Subcutaneous adipose tissue (tissue), 4 donors: ENCODE results near the gene CAMTA2. TPM values are rescaled to one million over a fixed set of nuclear protein-coding genes. Genes with fewer than 3 reads are reported as not detected.

ENCODE experiments used
- CTCF ChIP-seq: fragments of 450-650 bp; IDR thresholded peaks from one replicate; pipeline ENCODE4 v1.5.1; 2016; ENCODE audit warnings: low read depth, mild to moderate bottlenecking, control low read depth, antibody characterized with exemption, moderate library complexity
- small RNA-seq: library from RNA; depleted of rRNA; stranded (forward); fragments of <200 nt; gene quantifications from one replicate; pipeline ENCODE3, GENCODE V24; 2016
- total RNA-seq, 4 donors: library from RNA; depleted of rRNA; stranded (reverse); fragments of >200 nt; gene quantifications; one replicate each; pipeline ENCODE4 v1.1.0, GENCODE V29; 2016

The CAMTA2 gene
- total RNA-seq, 4 donors from 2014 or later, result 11.4 to 21.9 (median 17.5) TPM

DNA sequence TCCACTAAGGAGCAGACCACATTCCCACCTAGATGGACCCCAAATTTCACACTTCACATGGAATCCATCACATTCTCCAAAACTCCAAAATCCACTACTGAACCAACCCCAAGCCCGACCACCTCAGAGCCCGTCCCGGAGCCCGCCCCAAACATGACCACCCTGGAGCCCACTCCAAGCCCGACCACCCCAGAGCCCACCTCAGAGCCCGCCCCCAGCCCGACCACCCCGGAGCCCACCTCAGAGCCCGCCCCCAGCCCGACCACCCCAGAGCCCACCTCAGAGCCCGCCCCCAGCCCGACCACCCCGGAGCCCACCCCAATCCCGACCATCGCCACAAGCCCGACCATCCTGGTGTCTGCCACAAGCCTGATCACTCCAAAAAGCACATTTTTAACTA, 53.8 kb downstream of the CAMTA2 start:
- no peak for TF ChIP-seq CTCF

DNA sequence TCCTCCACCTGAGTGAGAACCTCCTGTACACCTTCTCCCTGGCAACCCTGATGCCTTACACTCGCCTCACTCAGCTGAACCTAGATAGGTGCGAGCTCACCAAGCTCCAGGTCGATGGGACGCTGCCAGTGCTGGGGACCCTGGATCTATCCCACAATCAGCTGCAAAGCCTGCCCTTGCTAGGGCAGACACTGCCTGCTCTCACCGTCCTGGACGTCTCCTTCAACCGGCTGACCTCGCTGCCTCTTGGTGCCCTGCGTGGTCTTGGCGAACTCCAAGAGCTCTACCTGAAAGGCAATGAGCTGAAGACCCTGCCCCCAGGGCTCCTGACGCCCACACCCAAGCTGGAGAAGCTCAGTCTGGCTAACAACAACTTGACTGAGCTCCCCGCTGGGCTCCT, 54.7 kb downstream of the CAMTA2 start:
- no peak for TF ChIP-seq CTCF

- TF ChIP-seq CTCF, result no peak
Measured at GRCh38 chr17:4931963-4932362, 55.5 kb downstream of the CAMTA2 start, which contains the start of gene GP1BA. GP1BA (plus strand) TSS chr17:4932277; CDS start chr17:4932605, 328 bp downstream.

DNA sequence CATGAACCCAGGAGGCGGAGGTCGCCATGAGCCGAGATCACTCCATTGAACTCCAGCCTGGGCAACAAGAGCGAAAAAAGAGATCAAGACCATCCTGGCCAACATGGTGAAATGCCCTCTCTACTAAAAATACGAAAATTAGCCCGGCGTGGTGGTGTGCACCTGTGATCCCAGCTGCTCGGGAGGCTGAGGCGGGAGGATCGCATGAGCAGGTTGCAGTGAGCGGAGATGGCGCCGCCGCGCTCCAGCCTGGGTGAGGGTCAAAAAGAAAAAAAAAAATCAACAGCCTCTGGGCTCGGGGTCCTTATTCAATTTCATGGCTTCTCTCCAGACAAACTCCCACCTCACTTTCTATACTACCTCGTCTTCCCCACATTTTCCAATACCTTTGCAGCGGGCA, 58.6 kb downstream of the CAMTA2 start:
- TF ChIP-seq CTCF, result no peak

- TF ChIP-seq CTCF, result no peak
Measured at GRCh38 chr17:4921320-4921719, 66.2 kb downstream of the CAMTA2 start.

- no peak for TF ChIP-seq CTCF
Measured at GRCh38 chr17:4920351-4921048, 67.0 kb downstream of the CAMTA2 start.

GRCh38 chr17:4919511-4920047, 67.9 kb downstream of the CAMTA2 start:
- no peak for TF ChIP-seq CTCF

Small RNAs within 50 kb of the gene (small RNA-seq; reads per million reads assigned to genes)
- gene MIR6864 (not detected), gene MIR6865 (not detected)

Other genes starting within 250 kb of the CAMTA2 start
- gene ZMYND15, start 247.8 kb downstream of the CAMTA2 start, total RNA-seq, result 1 to 10 TPM in 2 of 4 donors, under 1 TPM in 2; 0.65 to 4.6 (median 1.0) TPM
- gene CXCL16, start 247.7 kb downstream of the CAMTA2 start, total RNA-seq, result 100 to 1,000 TPM in 1 of 4 donors, 10 to 100 TPM in 1, 1 to 10 TPM in 2; 9.0 to 108 (median 12.9) TPM
- gene TM4SF5, start 215.8 kb downstream of the CAMTA2 start, total RNA-seq, result not detected
- 10 to 100 TPM in 1 of 4 donors, 1 to 10 TPM in 2, not detected in 1; 4.6 to 54.9 (median 5.7) TPM for gene VMO1, start 201.3 kb downstream of the CAMTA2 start, total RNA-seq
- not detected for gene GLTPD2, start 198.7 kb downstream of the CAMTA2 start, total RNA-seq
- gene PSMB6, start 191.5 kb downstream of the CAMTA2 start, total RNA-seq, result 100 to 1,000 TPM; 114 to 187 (median 124) TPM
- gene PLD2, start 180.5 kb downstream of the CAMTA2 start, total RNA-seq, result 10 to 100 TPM; 12.6 to 25.0 (median 18.1) TPM
- 10 to 100 TPM; 12.9 to 61.0 (median 28.2) TPM for gene MINK1, start 154.3 kb downstream of the CAMTA2 start, total RNA-seq
- gene C17orf107, start 88.1 kb downstream of the CAMTA2 start, total RNA-seq, result 1 to 10 TPM in 2 of 4 donors, under 1 TPM in 2; 0.38 to 2.2 (median 0.87) TPM
- under 1 TPM; 0.34 to 0.94 (median 0.46) TPM for gene CHRNE, start 84.6 kb downstream of the CAMTA2 start, total RNA-seq
- not detected for gene GP1BA, start 55.4 kb downstream of the CAMTA2 start, total RNA-seq
- 10 to 100 TPM; 25.3 to 85.5 (median 27.9) TPM for gene SLC25A11, start 47.6 kb downstream of the CAMTA2 start, total RNA-seq
- 10 to 100 TPM; 21.7 to 42.0 (median 31.0) TPM for gene RNF167, start 47.4 kb downstream of the CAMTA2 start, total RNA-seq
- gene PFN1, start 39.1 kb downstream of the CAMTA2 start, total RNA-seq, result 100 to 1,000 TPM; 244 to 584 (median 435) TPM
- 1 to 10 TPM; 2.3 to 8.3 (median 3.8) TPM for gene ENO3, start 36.6 kb downstream of the CAMTA2 start, total RNA-seq
- 10 to 100 TPM; 37.5 to 67.6 (median 54.1) TPM for gene SPAG7, start 19.9 kb downstream of the CAMTA2 start, total RNA-seq
- 1 to 10 TPM in 3 of 4 donors, under 1 TPM in 1; 0.85 to 1.3 (median 1.1) TPM for gene INCA1, start 9.8 kb upstream of the CAMTA2 start, total RNA-seq
- gene KIF1C, start 10.3 kb upstream of the CAMTA2 start, total RNA-seq, result 100 to 1,000 TPM in 1 of 4 donors, 10 to 100 TPM in 3; 32.3 to 162 (median 65.2) TPM
- gene SLC52A1, start 47.8 kb upstream of the CAMTA2 start, total RNA-seq, result not detected
- 1 to 10 TPM; 3.2 to 5.9 (median 4.0) TPM for gene ZFP3, start 90.8 kb upstream of the CAMTA2 start, total RNA-seq
- 10 to 100 TPM in 1 of 4 donors, 1 to 10 TPM in 3; 1.5 to 11.9 (median 6.0) TPM for gene ZNF232, start 124.2 kb upstream of the CAMTA2 start, total RNA-seq
- 1 to 10 TPM in 1 of 4 donors, under 1 TPM in 2, not detected in 1; 0.22 to 5.1 (median 0.51) TPM for gene USP6, start 128.4 kb upstream of the CAMTA2 start, total RNA-seq
- gene ZNF594, start 204.2 kb upstream of the CAMTA2 start, total RNA-seq, result 10 to 100 TPM in 3 of 4 donors, 1 to 10 TPM in 1; 5.5 to 17.1 (median 11.0) TPM
- 10 to 100 TPM in 1 of 4 donors, 1 to 10 TPM in 3; 1.7 to 17.0 (median 7.6) TPM for gene SCIMP, start 247.2 kb upstream of the CAMTA2 start, total RNA-seq